DMS53 (cell line): ENCODE results near the gene RNPEPL1.

Experiments
- DNase-seq: peaks from one replicate; lab custom pipeline; 2025; lab: John Stamatoyannopoulos, UW

The RNPEPL1 gene

DNA sequence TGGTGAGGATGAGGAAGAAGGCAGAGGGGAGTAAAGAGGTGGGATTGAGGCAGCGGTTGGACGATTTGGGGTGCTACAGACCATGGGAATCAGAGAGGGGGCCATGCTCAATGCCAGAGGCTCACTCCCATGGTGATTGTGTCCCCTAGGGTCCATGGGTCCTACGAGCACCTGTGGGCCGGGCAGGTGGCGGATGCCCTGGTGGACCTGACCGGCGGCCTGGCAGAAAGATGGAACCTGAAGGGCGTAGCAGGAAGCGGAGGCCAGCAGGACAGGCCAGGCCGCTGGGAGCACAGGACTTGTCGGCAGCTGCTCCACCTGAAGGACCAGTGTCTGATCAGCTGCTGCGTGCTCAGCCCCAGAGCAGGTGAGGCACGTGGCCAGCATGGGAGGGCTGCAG, 23.5 kb downstream of the RNPEPL1 start:
- DNase-seq, result no peak

DNA sequence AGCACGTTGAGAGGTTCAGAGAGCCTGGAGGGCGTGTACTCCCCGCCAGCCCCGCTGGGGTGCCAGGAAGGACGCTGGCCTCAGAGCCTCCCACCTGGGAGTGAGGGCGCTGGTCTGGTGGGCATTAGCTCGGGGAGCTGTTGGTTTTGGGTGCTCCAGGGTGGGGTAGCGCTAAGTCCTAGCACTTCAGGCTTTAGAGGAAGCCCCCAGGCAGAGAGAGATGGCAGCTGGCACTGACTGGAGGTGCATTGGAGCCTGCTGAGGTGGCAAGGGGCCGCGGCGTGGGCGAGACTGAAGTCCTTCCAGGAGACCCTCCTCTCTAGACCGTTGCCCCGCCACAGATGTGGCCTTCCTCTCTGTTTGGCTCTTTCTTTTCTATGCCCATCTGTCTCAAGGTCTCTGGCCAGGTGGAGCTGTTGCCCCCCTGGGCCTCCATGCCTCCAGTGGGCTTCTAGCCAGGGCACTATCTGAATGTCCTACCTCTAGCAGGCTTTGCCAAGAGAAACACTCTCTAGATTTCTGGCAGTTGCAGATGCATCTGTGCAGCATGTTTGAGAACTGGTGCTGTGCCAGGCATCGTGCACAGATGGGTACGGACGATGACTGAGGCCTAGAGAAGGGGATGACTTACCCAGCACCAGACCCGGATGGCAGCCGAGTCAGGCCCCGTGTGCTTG, 24.9 kb downstream of the RNPEPL1 start:
- no peak for DNase-seq

DNA sequence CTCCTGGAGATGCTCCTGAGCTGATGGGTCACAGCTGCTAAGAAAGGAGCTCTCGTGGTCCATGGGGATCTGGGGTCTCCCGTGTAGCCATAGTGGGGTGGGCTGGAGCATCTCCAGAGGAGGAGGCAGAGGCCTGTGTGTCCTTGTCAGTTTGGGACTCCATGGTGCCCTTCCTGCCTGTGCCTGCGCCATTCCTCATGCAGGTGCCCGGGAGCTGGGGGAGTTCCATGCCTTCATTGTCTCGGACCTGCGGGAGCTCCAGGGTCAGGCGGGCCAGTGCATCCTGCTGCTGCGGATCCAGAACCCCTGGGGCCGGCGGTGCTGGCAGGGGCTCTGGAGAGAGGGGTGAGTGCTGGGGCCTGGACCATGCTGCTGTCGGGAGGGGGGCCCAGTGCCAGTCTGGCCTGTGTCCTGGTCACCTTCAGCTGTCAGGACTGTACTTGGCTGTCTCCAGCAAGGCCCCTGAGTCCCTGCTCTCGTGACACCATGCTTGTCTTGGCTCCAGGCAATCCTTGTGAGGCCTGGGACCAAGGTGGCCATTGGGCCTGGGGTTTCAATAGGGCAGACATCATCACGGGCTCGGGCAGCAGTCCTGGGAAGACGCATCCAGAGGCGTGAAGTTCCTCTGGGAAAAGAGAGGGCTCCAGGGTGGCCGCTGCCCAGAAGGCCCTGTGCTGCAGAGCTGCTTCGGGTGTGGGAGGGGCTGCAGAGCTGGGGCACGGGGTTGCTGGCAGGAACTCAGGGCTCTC, 25.6 kb downstream of the RNPEPL1 start:
- no peak for DNase-seq

DNA sequence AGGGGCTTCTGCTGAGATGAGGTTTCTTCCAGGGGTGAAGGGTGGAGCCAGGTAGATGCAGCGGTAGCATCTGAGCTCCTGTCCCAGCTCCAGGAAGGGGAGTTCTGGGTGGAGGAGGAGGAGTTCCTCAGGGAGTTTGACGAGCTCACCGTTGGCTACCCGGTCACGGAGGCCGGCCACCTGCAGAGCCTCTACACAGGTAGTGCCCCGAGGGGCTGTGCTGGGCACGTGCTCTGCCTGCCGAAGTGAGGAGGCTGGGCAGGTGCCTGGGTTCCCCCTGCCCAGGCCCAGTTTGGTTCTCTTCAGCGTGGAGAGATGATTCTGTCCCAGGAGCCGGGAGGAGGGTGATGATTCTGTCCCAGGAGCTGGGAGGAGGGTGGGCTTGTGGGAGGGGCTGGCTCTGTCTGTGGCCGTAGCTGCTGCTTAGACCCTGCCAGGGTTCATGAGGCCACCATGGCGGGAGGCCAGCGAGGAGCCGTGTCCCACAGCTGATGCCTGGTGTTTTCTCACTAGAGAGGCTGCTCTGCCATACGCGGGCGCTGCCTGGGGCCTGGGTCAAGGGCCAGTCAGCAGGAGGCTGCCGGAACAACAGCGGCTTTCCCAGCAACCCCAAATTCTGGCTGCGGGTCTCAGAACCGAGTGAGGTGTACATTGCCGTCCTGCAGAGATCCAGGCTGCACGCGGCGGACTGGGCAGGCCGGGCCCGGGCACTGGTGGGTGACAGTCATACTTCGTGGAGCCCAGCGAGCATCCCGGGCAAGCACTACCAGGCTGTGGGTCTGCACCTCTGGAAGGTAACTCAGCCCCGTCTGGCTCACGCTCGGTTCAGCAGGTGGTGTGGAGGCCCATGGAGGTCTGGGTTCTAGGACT, 26.5 kb downstream of the RNPEPL1 start:
- no peak for DNase-seq

DNA sequence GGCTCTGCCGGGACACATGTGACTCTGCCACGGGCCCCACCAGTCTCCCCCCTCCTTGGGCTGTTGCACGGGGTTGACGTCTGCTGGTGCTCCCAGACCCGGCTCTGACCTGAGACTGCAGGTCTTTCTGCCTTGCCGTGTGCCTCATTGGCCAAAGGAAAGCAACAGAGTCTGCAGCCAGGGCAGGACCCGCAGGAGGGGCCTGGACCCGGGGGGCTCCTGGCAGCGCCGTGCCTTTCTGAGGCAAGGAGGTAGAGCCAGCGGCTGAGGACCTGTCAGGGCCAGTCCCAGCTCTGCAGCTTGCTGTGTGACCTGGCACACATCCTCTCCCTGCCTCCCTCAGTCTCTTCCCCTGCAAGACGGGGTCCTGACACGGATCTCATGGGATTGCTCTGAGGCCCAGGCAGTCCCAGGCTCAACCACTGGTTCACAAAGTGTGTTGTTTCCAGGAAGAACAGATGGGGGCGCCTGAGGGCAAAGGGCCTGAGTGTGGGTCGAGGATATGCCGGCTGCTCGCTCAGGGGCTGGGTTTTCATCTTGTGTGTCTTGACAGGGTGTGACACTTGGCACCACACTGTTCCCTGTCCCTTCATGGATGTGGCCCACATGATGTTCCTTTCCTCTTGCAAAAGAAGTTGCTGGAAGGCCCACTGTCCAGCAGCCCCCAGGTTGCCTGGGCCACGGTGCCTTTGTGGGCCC, 27.2 kb downstream of the RNPEPL1 start:
- DNase-seq, result peak; percentile 46

DNA sequence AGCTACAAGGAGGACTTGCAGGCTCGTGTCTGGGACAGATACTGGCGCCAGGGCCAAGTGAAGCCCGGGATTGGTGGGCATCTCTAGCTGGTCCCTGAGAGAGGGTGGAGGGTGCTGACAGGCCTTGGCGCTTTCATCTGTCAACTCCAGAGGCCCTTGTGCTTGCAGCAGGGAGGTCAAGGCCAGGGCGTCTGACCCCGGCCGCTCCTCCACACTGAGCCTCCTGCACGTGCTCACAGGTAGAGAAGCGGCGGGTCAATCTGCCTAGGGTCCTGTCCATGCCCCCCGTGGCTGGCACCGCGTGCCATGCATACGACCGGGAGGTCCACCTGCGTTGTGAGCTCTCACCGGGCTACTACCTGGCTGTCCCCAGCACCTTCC, 27.8 kb downstream of the RNPEPL1 start:
- no peak for DNase-seq

GRCh38 chr2:240596491-240596931, 28.2 kb downstream of the RNPEPL1 start:
- no peak for DNase-seq

DNA sequence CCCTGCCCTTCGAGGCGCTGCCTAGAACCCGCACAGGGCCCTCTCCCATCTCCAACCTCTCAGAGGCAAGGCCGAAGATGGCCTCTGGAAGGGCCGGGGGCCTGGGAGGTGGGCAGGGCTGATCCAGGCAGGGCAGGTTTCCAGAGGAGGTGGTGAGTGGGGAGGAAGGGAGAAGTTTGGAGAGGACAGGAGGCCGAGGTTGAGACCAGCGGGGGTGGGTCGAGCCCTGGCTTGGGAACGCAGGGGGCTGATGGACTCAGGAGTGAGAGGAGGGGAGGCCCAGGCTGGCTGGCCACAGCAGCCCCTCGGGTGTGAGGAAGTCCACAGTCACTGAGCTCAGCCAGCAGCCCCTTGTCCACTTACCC, 28.8 kb downstream of the RNPEPL1 start:
- DNase-seq, result no peak

GRCh38 chr2:240597419-240598181, 29.3 kb downstream of the RNPEPL1 start:
- no peak for DNase-seq

DNA sequence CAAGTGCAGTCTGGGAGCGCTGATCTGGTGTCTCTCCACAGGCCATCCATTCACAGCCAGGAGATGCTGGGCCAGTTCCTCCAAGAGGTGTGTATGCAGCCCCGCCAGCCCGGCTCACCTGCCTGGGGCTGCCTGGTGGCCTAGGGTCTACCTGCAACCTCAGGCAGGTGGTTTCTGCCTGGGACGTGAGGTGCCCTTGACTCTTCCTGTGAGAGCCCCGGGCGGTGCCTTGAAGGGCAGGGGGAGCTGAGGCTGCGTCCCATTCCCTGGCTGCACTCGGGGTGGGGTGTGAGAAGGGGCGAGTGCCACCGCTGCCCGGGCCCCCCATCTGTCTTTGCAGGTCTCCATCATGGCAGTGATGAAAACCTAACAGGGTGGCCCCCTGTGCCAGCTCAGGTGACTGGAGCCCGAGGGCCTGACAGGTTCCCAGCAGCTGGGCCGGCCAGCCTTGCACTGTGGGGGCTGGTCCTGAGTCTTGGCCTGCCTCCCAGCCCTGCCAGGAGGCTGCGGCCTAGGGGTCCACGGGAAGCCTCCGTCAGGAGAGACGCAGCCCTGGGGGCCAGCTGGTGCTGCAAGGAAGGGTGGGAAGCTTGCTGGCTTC, 30.1 kb downstream of the RNPEPL1 start:
- no peak for DNase-seq

DNA sequence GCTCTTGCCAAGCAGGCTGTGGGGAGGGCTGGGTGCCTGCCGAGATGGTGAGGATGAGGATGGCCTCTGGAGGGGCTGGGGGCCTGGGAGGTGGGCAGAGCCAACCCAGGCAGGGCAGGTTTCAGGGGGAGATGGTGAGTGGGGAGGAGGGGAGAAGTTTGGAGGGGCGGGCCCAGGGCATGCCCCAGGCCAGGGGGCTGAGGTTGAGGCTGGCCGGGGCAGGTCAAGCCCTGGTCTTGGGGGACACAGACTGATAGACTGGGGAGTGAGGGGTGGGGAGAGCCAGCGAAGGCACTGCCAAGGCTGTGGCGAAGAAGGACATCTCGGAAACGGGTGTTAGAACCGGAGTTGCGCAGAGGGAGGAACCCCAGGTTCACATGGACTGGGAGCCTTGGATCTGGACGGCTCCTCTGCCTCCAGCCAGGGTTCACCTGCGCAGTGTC, 30.9 kb downstream of the RNPEPL1 start:
- no peak for DNase-seq

DNA sequence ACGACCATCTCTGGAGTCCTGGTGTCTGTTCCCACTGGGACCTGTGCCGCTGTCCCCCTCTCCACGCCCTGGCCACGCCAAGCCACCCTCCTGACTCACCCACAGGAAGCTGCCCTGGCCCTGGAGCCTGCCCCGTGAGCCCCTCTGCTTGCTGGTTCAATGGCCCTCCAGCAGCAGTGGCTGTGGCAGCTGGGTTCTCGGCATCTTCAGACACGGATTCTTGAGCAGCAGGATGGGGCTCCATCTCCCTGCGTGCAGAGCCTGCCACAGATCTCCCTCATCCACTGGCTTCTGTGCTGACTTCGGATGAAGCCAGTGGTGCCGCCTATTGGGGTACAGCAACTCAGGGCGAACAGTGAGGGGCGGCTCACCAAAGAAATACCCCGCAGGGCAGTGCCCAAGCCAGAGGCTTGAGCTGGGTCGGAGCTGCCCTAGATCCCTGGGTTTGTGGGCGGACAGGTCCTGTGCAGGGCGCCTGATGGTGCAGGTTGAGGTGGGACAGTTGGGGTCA, 32.2 kb downstream of the RNPEPL1 start:
- DNase-seq, result no peak

- DNase-seq, result no peak
These were observed 33.0 kb downstream of the RNPEPL1 start for GRCh38 chr2:240601061-240601830.

DNA sequence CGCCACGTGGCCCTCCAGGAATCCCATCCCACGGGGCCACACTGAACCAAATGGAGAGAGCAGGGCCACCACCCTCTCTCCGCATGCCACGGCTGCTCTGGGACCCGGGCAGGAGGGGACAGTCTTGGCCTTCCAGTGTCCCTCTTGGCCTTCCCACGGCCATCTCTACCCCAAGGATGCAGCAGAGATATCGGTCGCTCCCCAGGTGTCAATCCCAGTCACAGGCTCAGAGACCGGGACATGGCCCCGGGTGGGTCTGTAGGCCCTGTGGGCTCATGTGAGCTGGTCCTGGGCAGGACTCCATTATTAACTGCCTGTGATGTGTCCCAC, 33.5 kb downstream of the RNPEPL1 start:
- no peak for DNase-seq

DNA sequence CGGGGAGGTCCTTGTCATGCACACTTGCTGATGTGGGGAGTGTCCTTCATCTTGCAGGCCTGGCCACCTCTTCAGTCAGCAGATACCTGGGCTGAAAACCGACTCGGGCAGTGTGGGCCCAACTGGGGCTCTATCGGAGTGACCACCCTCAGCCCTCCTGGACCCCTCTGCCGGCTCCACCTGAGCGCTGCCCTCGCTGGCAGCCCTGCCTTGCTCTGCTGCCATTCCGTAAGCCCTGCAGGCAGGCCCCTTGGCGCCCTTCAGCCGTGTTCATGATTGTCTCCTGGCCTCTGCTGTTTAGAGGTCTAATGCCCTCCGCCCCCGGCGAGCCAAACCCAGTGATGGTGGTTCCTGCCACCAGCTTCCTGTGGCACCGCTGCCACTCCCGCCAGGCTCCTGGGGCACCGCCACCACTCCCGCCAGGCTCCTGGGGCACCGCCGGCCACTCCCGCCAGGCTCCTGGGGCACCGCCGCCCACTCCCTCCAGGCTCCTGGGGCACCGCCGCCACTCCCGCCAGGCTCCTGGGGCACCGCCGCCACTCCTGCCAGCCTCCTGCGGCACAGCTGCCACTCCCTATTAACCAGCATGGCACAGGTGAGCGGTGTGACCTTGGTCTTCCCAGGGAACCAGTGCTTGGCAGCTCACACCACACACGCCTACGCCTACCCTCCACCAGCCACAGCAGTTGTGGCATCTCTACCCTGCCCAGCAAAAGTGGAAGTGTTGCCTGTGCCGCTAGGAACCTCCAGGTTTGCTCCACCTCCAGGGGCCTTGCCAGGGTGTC, 34.2 kb downstream of the RNPEPL1 start:
- DNase-seq, result no peak

DNA sequence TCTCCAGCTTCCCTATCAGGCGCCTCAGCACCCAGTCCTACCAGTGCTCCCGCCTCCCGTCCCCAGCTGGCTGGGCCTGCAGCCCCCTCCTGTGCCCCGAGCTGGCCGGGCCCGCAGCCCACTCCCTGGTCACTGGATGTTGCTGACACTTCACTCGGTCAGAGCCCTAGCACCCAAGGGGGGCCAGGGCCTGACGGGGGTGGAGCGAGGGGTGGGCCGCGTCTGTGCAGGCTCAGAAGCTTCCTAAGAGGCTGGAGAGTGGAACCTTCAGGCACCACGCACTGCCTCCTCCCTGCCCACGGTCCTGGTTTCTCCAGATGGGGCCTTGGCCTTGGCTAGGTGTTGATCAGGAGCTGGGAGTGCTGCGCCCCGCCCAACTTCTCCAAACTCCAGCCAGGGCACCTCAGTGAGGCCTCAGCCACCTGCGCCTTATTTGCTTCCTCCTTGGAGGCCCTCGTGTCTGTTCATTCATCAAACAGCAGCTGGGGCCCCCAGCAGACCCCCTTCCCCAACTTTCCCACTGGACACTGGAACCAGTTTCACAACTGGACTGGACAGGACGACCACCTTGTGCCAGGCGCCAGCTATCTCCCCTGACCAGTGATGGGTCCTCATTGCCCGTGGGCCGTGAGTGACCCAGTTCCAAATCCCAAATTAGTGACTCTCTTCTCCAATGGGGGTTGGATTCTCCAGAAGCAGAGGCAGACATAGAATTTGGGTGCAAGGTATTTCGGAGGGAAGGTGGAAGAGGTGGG, 35.0 kb downstream of the RNPEPL1 start:
- no peak for DNase-seq

GRCh38 chr2:240603846-240604245, 35.6 kb downstream of the RNPEPL1 start:
- no peak for DNase-seq

GRCh38 chr2:240604291-240604938, 36.1 kb downstream of the RNPEPL1 start:
- peak; percentile 82 for DNase-seq
